Measurements from ENCODE around the gene CEBPE. TPM values are rescaled to one million over a fixed set of nuclear protein-coding genes. Genes with fewer than 3 reads are reported as not detected.
"Not testable (repeated sequence)": the region's sequence is repeated elsewhere in the genome, so short reads cannot be mapped to it uniquely, and the experiment has no call there.

The CEBPE gene
- total RNA-seq, 2 experiments from 2014 or later: 0.19 to 0.34 TPM

- intact Hi-C loops (cut with DNase I, micrococcal nuclease): loop anchor here (1.0 kb wide), 3 partner anchors 32 to 41 kb away; no protein-coding TSS in a partner anchor
- ATAC-seq (no peak), DNase-seq (no peak)
- Mint-ChIP-seq H3K27ac (no peak overlapping the region), H3K9me3 (ENCODE audit: low read depth) (no peaks in the 10 kb centered on the region), H3K27me3 (no peaks in the 10 kb centered on the region), H3K4me3 (no peak overlapping the region), H3K36me3 (ENCODE audit: low read depth) (no peaks in the 10 kb centered on the region), H3K4me1 (peaks cover 4% of the 10 kb centered on the region)
- POLR2A ChIA-PET: no interaction called here
- CTCF ChIA-PET: interaction anchor here (0.6 to 4.2 kb wide), 14 partner anchors 11 to 1953 kb away, joined by 3 to 35 read pairs (median 5); no protein-coding TSS in a partner anchor
Measured at GRCh38 chr14:23109769-23110168, 9.3 kb downstream of the CEBPE start.

DNA sequence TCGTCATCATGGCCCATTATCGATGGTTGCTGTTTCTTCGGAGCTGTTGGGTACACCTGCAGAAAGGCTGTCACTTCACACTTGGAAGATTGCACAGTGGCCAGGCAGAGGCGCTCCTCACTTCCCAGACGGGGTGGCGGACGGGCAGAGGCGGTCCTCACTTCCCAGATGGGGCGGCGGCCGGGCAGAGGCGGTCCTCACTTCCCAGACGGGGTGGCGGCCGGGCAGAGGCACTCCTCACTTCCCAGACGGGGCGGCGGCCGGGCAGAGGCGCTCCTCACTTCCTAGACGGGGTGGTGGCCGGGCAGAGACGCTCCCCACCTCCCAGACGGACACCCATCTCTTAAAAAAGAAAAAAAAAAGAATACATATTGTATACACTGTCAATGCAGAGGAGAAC is 10.9 kb downstream of the CEBPE start:
- H3K36me3 Mint-ChIP-seq (ENCODE audit: low read depth); ATAC-seq; H3K9me3 Mint-ChIP-seq (ENCODE audit: low read depth); H3K4me1 Mint-ChIP-seq; POLR2A ChIA-PET; intact Hi-C loops (cut with DNase I, micrococcal nuclease); H3K4me3 Mint-ChIP-seq; H3K27me3 Mint-ChIP-seq; DNase-seq; H3K27ac Mint-ChIP-seq: not testable (repeated sequence)
- CTCF ChIA-PET: interaction anchor here (1.0 to 3.7 kb wide), 7 partner anchors 13 to 164 kb away, joined by 3 to 35 read pairs (median 5); partner anchors contain the start of genes ACIN1 and C14orf119

GRCh38 chr14:23107620-23108019 is 11.4 kb downstream of the CEBPE start:
- H3K27me3 Mint-ChIP-seq; intact Hi-C loops (cut with DNase I, micrococcal nuclease); ATAC-seq; DNase-seq; H3K4me1 Mint-ChIP-seq; POLR2A ChIA-PET; H3K4me3 Mint-ChIP-seq; H3K27ac Mint-ChIP-seq; H3K9me3 Mint-ChIP-seq (ENCODE audit: low read depth); CTCF ChIA-PET; H3K36me3 Mint-ChIP-seq (ENCODE audit: low read depth): not testable (repeated sequence)

- ChIA-PET CTCF (interaction anchor here (0.6 to 1.4 kb wide), 2 partner anchors 38 to 48 kb away, joined by 4 read pairs; no protein-coding TSS in a partner anchor), POLR2A (no interaction called here)
- DNase-seq (no peak), ATAC-seq (no peak)
- Mint-ChIP-seq H3K36me3 (ENCODE audit: low read depth) (no peaks in the 10 kb centered on the region), H3K4me3 (no peak overlapping the region), H3K27me3 (no peaks in the 10 kb centered on the region), H3K27ac (no peak overlapping the region), H3K9me3 (ENCODE audit: low read depth) (no peaks in the 10 kb centered on the region), H3K4me1 (no peaks in the 10 kb centered on the region)
- intact Hi-C loops (cut with DNase I, micrococcal nuclease): no loop called here
Measured at GRCh38 chr14:23106747-23107045, 12.4 kb downstream of the CEBPE start.

DNA sequence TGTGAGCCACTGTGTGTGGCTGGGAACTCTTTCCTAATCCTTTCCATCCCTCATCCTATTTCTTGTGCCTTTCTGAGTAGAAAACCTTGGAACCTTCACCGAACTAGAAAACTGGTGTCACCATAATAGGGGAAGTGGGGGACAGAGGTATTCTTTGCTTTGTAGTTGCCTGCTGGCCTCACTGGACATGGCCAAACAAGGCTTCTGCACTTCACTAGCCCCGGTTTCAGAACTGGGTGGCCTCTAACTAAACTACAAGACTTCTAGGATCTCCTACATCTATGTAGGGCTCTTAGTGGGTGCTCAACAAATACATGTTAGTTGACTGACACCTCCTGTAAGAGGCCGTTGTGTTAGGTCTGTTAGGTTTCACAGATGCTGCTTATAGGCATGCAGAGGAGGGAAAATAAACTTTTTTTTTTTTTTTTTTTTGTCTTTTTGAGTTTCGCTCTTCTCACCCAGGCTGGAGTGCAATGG is 13.7 kb downstream of the CEBPE start:
- H3K36me3 Mint-ChIP-seq (ENCODE audit: low read depth): no peaks in the 10 kb centered on the region
- CTCF ChIA-PET: interaction anchor here (1.2 kb wide), 1 partner anchor 10 kb away, joined by 4 read pairs; the partner anchor contains the start of gene C14orf119
- POLR2A ChIA-PET: no interaction called here

DNA sequence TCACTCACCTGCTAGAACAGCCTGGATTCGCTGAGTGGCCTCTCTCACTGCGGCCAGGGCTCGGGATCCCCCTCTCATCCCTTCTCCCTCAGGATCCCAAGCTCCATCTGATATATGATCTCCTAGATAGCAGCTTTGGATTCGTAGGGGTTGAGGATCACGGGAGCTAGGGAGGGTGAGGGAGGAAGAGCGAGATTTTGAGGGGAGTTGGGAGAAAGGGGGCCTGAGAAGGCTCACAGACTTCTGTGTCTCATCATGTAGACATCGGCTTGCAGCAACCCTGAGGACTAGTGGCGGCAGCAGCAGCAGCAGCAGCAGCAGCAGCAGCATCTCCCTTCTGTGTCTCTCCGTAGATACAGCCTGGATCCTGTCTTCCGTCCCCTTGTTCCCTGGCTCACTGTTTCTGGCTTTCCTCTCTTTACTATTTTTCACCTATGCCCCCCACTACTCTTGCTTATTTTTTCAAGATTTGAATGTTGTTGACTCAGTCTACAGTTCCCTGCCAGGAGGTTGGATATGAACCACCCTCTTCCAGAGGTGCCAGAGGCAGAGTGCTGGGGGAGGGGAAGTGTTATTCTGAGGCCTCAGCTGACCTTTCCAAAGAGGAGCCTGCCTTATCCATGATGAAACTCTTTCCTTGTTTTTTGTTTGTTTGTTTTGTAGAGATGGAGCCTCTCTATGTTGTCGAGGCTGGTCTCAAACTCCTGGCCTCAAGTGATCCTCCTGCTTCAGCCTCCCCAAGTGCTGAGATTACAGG is 14.3 kb downstream of the CEBPE start, which contains the start of gene CIROP:
CIROP (minus strand) TSS at position 399 of the 757 bp plus-strand sequence; CDS start at position 330, 69 bp downstream.
- DNase-seq (no peak), ATAC-seq (no peak)
- no peaks in the 10 kb centered on the region for H3K9me3 Mint-ChIP-seq (ENCODE audit: low read depth)
- H3K36me3 Mint-ChIP-seq (ENCODE audit: low read depth): no peaks in the 10 kb centered on the region
- H3K27me3 Mint-ChIP-seq: no peaks in the 10 kb centered on the region
- CTCF ChIA-PET: interaction anchor here (0.8 to 1.1 kb wide), 2 partner anchors 27 to 36 kb away, joined by 3 to 5 read pairs; no protein-coding TSS in a partner anchor
- H3K4me1 Mint-ChIP-seq: no peaks in the 10 kb centered on the region
- no peak within 1 kb of the TSS for H3K4me3 Mint-ChIP-seq
- H3K27ac Mint-ChIP-seq: no peak within 1 kb of the TSS
- intact Hi-C loops (cut with DNase I, micrococcal nuclease): no loop called here
- POLR2A ChIA-PET: interaction anchor here (0.6 kb wide), 1 partner anchor 12 kb away, joined by 4 read pairs; no protein-coding TSS in a partner anchor

More for the DNA sequence above, 13.7 kb downstream of the CEBPE start:
- ATAC-seq (no peak), DNase-seq (no peak)
- intact Hi-C loops (cut with DNase I, micrococcal nuclease): no loop called here
- Mint-ChIP-seq H3K9me3 (ENCODE audit: low read depth) (no peaks in the 10 kb centered on the region), H3K4me3 (no peak overlapping the region), H3K4me1 (no peaks in the 10 kb centered on the region), H3K27ac (no peak overlapping the region), H3K27me3 (no peaks in the 10 kb centered on the region)

DNA sequence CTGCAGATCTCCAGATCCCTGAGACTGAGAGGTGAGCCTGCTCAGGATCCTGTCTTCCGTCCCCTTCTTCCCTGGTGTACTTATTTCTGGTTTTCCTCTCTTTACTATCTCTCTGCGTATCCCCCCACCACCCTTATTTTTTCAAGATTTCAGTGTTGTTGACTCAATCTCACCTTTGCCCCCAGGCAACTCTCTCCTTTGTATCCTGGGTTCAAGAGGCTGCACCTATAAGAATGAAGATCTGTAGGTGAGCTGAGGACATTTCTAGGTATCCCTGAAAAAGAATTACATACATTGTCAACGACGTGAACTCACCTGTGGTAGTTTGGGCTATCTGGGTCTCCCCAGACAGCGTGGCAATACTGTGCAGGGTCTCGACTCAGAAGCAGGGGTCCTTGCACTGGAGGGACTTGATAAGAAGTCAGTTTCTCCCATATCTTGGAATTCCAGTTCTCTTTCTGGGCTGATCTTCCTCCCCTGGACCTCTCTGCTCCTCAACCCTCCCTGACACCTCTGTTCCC is 14.9 kb downstream of the CEBPE start:
- H3K4me3 Mint-ChIP-seq: no peak overlapping the region
- peaks cover 1% of the 10 kb centered on the region for H3K36me3 Mint-ChIP-seq (ENCODE audit: low read depth)
- DNase-seq (no peak), ATAC-seq (no peak)
- no peaks in the 10 kb centered on the region for H3K9me3 Mint-ChIP-seq (ENCODE audit: low read depth)
- CTCF ChIA-PET: interaction anchor here (0.7 to 1.1 kb wide), 3 partner anchors 18 to 35 kb away, joined by 3 to 5 read pairs (median 3); no protein-coding TSS in a partner anchor
- H3K27me3 Mint-ChIP-seq: no peaks in the 10 kb centered on the region
- intact Hi-C loops (cut with DNase I, micrococcal nuclease): no loop called here
- H3K4me1 Mint-ChIP-seq: peaks cover under 1% of the 10 kb centered on the region
- POLR2A ChIA-PET: interaction anchor here (0.6 kb wide), 1 partner anchor 12 kb away, joined by 4 read pairs; no protein-coding TSS in a partner anchor
- H3K27ac Mint-ChIP-seq: no peak overlapping the region

DNA sequence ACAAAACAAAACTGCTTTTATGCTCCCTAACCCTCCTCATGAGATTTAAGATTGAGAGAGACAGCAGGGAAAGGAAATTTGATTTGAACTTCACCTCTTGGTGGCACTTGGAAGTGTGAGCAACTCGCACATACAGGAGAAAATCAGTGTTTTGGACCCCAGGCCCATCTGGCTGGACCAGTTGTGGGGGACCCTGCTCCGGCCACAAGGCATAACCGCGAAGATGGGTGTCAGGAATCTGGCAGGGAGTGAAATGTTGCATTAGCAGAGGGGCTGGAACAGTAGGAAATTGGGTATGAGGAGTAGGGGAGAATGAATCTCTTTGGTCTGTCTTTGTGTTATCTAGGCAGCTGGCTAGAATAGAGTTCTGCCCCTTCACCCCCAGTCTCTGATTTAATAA is 15.5 kb downstream of the CEBPE start:
- no peak overlapping the region for H3K4me3 Mint-ChIP-seq
- H3K9me3 Mint-ChIP-seq (ENCODE audit: low read depth): no peaks in the 10 kb centered on the region
- intact Hi-C loops (cut with DNase I, micrococcal nuclease): no loop called here
- H3K27me3 Mint-ChIP-seq: no peaks in the 10 kb centered on the region
- H3K4me1 Mint-ChIP-seq: peaks cover 2% of the 10 kb centered on the region
- no peak for ATAC-seq
- DNase-seq: no peak
- no peak overlapping the region for H3K27ac Mint-ChIP-seq
- ChIA-PET POLR2A (no interaction called here), CTCF (interaction anchor here (0.7 to 1.1 kb wide), 3 partner anchors 18 to 35 kb away, joined by 3 to 5 read pairs (median 3); no protein-coding TSS in a partner anchor)
- peaks cover 6% of the 10 kb centered on the region for H3K36me3 Mint-ChIP-seq (ENCODE audit: low read depth)

DNA sequence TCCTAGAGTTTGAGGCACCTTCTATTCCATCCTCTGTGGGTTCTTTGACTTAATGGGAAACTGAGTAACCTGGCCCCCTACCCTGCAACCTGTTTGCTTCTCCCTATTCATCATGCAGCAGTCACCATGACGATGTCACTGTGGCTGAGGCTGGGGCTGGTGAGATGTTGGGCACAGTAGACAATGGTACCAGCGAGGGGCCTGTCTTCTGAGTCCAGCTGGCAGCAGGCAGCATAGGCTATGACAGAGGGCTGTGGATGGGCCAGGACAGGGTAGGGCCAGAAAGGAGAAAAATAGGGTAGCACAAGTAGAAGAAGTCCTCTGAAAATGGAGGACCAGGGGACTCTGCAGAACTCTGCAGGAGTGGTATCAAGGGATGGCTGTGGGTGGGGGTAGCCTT is 16.3 kb downstream of the CEBPE start:
- no peaks in the 10 kb centered on the region for H3K9me3 Mint-ChIP-seq (ENCODE audit: low read depth)
- H3K4me1 Mint-ChIP-seq: peaks cover 3% of the 10 kb centered on the region
- H3K27me3 Mint-ChIP-seq: no peaks in the 10 kb centered on the region
- POLR2A ChIA-PET: interaction anchor here (0.5 kb wide), 1 partner anchor 108 kb away, joined by 3 read pairs; no protein-coding TSS in a partner anchor
- H3K27ac Mint-ChIP-seq: no peak overlapping the region
- CTCF ChIA-PET: interaction anchor here (0.9 to 1.5 kb wide), 3 partner anchors 10 to 116 kb away, joined by 3 to 4 read pairs (median 3); no protein-coding TSS in a partner anchor
- peaks cover 13% of the 10 kb centered on the region for H3K36me3 Mint-ChIP-seq (ENCODE audit: low read depth)
- no peak for DNase-seq
- H3K4me3 Mint-ChIP-seq: no peak overlapping the region
- no peak for ATAC-seq
- intact Hi-C loops (cut with DNase I, micrococcal nuclease): no loop called here

DNA sequence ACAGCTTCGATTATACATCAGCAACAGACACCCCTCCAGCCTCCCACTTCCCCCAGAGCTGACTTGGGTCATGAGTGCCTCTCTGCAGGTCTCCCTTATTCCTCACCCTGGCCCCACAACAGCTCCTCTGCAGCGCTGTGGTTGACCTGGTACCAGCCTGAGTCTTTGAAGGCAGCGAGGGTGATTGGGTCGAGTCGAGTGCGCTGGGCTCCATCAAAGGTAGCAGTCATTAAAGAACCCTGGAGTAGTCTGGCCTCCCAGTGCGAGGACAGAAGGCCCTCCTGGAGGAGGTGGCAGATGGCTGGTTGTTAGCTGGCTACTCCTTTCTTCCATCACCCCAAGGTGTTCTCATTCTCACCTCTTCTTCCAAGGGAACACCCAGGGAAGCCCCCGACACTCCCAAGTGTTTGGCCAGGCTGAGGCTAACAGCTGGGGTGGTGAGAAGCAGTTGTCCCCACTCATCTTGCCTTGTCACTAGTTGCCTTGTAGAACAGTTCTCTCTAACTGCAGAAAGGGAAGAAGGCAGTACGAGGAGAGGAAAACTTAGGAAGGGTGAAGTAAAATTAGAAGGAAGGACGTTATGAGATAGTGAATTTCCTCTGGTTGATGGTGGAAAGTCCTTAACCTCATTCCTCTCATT is 16.9 kb downstream of the CEBPE start:
- CTCF ChIA-PET: interaction anchor here (0.9 to 1.9 kb wide), 6 partner anchors 11 to 116 kb away, joined by 3 to 8 read pairs (median 4); no protein-coding TSS in a partner anchor
- no peak for ATAC-seq
- Mint-ChIP-seq H3K9me3 (ENCODE audit: low read depth) (no peaks in the 10 kb centered on the region), H3K4me3 (no peak overlapping the region), H3K4me1 (peaks cover 10% of the 10 kb centered on the region), H3K27me3 (no peaks in the 10 kb centered on the region), H3K36me3 (ENCODE audit: low read depth) (peaks cover 20% of the 10 kb centered on the region), H3K27ac (no peak overlapping the region)
- POLR2A ChIA-PET: interaction anchor here (0.5 kb wide), 1 partner anchor 107 kb away, joined by 3 read pairs; no protein-coding TSS in a partner anchor
- DNase-seq: no peak
- intact Hi-C loops (cut with DNase I, micrococcal nuclease): no loop called here
